Cerebellar cortex (tissue), 1 donor: ENCODE results near the gene WFDC1.

Experiments
- DNase-seq: peaks from one replicate; pipeline ENCODE4 v3.0.0-alpha.2; 2015; ENCODE audit warnings: low spot score

WFDC1 gene

DNA sequence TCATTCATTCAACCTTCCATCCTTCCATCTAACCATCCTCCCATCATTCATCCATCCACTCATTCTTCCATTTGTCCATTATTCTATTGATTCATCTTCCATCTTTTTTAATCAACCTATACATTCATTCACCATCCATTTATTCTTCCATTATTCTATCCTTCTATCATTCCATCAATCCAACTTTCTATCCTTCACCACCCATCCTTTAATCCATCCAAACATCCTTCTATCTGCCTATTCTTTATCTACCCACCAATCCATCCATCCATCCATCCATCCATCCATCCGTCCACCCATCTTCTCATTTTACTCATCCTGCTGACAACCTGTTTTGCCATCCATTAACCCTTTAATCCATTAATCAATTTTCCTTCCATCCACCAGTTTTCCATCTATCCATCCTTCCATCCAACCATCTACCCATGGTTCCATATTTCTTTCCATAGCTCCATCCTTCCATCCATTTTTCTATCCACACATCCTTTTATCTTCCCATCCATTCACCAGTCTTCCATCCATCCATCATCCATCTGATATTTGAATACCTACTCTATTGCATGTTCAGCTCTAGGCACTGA lies 21.8 kb upstream of the WFDC1 start:
- DNase-seq, result no peak

DNA sequence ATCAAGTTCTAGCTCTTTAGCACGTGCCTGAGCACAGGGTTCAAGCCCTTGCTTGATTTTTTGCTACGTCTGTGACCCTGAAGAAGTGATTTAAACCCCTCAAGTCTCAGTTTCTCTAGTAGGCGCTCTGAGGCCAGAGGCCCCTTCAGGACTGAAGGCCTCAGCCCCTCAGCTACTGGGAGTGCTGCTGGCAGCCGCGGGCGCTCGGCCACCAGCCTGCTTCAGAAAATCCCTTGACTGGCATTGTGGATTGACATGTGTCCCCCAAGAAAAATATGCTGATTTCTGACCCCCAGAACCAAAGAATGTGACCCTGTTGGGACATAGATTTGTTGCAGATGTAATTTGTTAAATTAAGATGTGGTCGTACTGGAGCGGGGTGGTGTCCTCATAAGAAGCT lies 20.2 kb upstream of the WFDC1 start:
- no peak for DNase-seq

DNA sequence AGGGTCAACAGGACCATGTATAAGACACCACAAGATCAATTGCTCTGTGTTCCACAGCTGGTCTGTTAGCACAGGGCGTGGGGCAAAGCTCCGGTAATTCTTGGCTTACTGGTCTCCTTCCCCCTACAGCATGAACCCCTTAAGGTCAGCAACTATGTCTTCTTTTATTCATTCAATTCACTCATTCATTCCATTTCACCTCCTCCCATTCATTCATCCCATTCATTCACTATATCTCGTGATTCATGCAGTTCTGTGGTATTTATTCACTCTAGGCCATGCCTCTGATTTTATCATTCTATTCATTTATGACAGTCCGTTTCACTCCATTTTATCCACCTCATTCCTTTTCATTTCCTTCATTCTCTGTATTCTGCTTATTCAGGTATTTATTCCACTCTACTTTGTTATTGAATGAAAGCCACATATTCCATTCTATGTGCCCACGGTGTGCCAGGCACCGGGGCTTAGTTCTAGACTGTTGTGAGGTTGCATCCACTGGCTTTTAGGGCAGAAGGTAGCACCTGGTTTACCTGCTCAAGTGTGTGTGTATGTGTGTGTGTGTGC lies 19.0 kb upstream of the WFDC1 start:
- no peak for DNase-seq

DNA sequence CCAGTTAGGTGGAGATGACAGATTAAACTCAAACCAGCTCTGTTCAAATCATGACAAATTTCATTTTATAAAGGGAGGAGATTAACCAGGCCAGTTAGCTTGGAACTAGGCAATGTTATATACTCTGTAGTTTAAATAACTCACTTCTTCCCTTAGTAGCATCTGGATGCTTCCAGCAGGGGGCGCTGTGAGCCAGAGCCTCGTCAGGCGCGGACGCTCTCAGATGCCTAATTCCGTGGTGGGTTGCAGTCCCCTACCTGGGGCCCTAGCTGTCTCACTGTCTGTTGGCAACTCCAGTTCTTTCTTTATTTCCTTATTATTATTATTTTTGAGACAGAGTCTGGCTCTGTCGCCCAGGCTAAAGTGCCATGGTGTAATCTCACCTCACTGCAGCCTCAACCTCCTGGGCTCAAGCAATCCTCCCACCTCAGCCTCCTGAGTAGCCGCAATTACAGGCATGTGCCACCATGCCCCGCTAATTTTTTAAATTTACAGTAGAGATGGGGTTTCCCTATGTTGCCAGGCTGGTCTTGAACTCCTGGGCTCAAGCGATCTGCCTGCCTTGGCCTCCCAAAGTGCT lies 17.3 kb upstream of the WFDC1 start:
- peak; percentile 43 for DNase-seq

DNA sequence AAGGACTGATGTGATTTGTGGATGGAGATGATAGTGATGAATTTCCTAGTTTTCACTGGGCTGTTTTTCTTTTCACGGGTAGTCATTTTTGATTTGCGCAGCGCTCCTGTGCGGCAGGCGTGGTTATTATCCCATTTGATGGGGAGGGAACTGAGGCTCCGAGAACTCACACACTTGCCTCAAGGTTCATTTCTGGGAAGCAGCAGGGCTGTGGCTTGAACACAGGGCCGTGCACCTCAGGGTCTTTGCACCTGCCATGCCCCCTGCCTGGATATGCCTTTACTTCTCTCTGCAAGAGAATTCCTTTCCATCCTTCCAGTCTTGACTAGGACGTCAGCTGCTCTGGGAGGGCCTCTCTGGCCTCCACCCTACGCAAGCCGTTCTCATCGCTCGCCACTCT lies 16.3 kb upstream of the WFDC1 start:
- DNase-seq, result no peak

DNA sequence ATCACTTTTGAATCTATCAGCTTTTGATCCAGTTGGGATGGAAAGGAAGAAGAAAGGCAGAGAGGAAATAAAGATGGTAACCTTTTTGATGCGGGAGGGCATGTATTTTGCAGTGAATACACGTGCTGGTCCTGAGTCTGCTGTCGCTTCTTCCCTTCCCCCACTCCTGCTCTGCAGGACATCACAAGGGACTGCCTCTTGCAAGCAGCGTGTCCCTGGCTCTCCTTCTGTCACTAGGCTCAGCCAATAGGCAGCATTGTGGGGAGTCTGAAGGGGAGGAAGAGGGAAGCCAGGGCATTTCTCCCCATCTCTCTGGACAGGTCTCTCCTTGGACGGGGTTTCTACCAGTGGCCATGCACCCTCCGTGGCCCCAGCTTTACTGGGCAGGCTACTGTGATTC lies 15.7 kb upstream of the WFDC1 start:
- DNase-seq, result peak; percentile 15

DNA sequence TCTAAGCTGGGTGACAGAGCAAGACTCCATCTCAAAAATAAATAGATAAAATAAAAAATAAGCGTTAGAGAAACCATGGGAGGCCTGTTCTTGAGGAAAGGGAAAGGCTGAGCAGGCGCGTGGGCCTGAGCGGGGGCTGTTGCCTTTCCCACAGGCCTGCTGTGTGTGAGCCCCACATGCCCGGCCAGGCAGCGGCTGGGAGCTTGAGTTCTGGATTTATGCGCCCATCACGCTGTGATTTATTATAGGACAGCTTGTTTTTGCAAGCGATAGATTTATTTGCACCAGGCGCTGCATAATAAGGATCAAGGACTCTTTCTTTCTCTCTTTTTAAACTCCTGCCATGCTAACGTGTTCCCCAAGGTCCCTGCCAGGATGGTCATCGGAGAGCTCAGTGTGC lies 14.8 kb upstream of the WFDC1 start:
- DNase-seq, result no peak

DNA sequence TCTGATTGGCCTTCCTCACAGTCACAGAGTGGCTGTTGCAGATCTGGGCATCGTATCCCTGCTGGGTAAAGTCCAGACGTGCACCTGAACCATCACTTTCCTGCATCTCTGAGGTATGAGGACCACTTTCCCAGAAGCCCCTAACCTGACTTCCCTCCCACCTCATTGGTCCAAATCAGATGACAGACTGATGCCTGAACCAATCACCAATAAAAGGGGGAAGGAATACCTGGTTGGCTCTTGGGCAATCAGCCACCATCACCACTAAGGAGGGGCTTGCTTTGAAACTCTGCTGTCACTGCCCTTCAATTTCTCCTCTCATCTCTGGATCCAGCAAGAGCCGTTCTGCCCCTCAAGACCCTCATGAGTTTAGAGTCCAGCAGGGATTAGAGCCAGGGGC lies 13.6 kb upstream of the WFDC1 start:
- DNase-seq, result peak; percentile 12

DNA sequence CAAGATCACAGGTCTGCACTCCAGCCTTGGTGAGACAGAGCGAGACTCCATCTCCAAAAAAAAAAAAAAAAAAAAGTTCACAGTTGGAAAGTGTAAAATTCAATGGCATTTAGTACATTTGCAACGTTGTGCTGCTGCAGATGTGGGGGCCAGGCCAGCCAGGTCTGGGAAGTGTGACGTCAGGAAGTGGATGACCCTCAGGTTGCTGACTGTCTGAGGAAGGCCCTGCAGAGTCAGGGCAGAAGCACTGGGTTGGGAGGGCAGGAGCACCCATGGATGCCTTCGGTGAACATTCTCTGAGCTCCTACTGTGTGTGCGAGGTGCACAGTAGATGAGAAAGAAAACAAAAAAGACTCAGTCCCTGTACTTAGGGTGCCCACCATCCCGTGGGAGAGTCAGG lies 12.1 kb upstream of the WFDC1 start:
- no peak for DNase-seq

DNA sequence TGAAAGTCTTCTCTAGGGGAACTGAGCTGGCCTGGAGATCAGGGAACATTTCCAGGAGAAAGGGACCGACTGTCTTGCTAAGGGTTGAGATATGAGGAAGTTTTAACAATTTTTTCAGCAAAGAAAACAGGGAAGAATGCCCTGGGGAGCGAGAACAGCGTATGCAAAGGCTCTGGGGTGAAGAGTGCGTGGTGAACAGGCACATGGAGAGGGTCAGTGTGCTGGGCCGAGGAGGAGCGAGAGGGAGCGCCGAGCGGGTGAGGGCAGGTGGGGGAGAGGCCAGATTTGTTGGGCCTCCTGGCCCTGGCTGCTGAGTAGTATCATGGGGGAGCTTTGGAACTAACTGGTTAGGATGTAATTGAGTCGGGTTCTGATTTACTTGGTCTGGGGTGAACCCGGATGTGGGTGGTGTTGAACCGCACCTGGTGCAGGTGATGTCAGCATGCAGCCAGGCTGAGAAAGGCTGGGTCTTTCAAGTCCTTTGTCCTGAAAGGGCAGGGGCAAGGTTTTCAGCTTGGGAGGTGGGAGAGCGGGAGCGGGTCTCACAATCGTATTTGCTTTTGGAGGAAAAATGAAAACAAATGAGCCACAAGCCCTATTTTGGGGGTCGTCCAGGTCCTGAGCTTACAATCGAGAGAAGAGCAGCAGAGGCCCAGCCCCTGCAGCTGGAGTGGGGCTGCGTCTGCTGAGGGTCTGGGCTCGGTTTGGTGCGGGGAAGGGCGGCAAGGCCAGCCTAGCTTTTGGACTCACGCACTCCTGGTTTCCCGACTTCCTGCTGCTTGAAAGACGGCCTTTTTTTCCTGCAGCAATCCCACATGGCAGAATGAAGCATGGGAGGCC lies 11.1 kb upstream of the WFDC1 start:
- no peak for DNase-seq

DNA sequence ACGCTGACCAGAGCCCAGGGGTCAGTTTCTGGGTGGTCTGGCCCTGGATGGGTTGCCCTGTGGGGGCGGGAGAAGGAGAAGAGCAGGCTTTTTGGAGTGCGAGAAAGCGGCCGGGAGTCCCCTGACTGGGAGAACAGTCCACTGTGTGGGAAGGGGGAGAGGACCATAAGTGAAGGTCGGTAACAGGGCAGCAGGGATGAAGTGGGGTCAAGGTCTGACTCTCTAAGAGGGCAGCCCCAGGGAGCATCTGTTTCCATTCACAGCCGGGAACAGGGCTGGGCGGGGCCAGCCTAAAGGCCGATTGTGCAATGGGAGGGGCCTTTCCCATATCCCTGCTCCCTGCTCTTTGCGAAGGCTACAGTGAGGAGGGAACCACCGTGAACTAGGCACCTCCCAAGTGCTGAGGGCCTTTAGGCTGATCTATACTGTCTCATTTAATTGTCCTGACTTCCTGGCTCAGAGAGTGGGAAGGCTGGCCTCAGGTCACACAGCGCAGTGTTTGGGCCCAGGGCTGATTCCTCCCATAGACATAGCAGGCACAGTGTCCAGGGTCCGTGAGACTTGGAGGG lies 10.4 kb upstream of the WFDC1 start:
- no peak for DNase-seq

DNA sequence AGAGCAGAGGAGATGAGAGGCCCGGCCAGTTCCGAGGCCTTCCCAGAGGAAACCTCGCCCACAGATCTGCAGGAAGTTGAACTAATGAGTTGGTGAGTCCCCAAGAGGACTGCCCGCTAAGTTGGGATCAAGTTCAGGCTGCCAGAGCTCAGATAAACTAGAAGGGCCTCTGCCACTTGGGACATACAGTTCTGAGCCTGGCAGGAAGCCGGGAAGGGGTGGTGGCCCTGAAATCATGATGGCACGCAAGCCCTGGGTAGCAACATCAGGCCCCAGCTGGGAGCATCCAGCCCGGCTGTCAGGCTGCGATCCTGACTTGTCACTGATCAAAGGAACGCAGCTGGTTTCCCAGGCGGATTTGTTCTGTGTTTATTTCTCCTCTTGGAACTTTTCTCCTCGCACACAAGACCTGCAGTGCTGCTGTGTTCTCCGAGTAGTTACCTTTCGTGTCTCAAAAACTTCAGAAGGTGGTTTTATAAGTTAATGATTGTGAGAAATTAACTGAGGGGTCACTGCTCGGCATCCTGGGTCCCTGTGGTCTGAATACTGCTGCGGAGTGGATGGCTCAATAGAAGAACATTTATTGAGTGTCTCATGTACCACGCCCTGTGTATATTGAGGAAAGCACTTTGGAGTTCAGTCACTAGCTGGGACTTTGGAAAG lies 8.0 kb upstream of the WFDC1 start:
- DNase-seq, result no peak

DNA sequence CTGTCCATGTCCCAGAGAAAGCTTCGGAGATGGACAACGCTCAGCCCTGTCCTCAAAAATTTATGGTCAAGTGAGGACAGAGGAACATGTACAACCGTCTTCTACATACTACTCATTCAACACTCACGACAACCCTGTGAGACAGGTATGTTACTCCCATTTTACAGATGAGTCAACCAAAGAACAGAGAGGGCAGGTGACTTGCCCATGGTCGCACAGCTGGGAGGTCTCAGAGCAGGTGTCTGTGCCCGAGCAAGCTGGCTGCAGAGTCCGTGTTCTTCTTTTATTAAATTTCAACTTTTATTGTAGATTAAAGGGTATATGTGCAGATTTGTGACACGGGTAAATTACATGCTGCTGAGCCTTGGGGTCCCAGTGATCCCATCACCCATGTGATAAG lies 5.8 kb upstream of the WFDC1 start:
- DNase-seq, result no peak

DNA sequence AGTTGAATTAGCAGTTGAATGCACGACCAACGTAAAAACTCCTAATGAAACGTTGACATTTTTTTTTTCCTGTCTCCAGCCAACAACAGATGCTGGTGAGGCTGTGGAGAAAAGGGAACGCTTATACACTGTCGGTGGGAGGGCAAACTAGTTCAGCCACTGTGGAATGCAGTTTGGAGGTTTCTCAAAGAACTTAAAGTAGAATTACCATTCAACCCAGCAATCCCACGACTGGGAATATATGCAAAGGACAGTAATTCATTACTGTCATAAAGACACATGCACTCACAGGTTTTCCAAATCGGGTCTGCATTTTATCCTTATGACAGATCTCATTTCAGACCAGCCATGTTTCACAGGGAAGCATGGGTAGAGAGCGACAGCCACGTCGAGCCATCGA lies 3.5 kb upstream of the WFDC1 start:
- no peak for DNase-seq

DNA sequence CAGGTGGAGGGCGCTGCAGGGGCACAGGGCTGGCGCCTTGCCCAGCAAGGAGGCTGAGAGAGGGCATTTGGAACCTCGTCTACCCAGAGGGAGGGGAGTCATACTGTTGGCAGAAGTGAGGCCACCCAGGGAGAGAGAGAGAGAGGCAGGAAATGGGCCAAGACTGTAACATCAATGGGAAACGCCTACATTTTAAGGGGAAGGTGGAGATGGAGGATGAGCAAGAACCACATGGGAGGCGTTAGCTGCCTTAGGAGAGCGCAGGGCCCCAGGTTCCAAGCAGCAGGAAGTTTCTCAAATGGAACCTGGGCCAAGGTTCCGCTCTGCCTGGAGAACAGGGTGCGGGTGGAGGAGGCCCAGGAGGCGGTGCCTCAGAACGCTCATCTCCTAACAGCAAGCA lies 2.7 kb upstream of the WFDC1 start:
- DNase-seq, result no peak

DNA sequence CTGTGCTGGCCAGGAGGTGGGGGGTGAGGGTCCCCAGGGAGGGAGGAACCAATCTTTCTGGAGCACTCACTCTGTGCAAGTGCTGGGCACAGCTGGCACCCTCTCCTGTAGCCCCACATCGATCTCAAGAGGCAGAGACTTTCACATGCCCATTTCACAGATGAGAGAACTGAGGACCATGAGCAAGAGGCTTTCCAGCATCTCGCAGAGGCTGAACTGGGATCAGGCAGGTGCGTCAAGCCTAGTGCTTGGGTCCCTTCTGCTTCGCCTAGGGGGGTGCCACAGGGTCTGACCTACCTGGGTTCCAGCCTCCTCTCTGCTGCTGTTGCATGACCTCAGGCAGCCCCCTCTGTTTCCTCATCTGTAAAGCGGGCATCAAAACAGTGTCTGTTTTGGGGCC lies 1.3 kb upstream of the WFDC1 start:
- DNase-seq, result no peak

DNA sequence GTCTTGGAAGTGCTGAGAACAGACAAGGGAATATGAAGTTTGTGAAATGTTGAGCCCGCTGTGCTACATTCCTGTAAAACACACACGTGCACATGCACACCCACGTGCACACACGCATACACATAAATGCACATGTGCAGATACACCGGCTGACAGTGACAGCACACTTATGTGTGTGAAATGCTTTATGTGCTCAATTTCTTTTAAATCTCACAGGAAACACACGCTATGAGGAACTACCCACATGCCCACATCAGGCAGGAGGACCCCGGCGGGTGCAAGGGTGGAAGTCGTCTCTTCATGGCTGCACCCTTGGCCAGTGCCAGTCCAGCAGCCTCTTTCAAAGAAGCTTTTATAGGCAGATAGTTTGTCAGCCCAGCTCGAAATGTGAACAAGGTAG lies 561 bp upstream of the WFDC1 start:
- DNase-seq, result no peak

DNA sequence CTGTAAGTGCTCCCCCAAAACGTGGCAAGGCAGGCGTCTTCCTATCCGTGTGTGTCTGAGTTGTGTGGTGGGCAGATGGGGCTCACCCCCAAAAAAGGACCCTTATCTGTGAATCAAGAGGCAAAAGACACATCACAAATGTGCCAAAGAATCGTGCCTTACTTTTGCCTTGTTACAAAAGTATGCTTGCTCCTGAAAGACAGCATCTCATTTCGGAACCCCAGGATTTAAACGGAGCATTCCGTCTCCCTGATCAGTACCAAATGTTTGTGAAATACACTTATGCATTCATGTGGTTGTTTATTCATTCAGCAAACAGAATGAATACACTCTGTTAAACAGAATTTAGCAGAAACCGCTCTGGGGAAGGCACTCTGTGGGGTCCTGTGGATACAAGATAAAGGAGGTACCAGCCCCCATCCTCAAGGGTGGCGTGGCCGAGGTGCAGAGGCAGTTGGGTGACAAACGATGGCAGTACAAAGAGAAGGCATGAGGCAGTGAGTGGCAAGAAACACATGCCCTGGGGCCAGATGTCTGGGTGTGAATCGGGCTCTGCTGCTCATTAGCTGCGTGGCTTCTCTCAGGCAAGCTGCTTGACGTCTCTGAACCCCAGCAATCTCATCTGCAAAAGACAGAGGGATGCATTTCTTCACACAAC lies 654 bp downstream of the WFDC1 start:
- no peak for DNase-seq

DNA sequence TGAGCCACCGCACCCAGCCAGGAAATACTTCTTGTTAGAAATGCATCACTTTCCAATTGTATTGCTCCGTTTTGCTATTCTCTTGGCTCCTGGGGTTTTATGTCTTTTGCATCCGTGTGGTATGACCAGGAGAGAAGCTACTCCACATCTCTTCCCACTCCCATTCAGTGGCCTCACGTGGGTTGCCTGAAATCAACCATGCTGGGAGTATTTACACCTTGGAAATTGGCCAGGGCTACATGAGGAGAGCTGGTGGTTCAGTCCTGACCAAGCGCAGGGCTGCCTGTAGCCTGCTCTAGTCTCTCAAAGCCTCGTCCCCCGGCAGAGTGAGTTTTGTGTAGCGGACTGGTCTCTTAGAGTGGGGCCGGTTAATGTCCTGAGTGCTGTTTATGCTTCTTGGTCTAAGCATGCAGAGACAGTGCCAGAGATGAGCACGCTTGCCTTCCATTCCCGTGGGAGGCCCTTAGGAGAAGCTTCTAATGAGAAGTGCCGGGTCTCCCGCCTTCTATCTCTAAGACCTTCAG lies 3.8 kb downstream of the WFDC1 start:
- no peak for DNase-seq

DNA sequence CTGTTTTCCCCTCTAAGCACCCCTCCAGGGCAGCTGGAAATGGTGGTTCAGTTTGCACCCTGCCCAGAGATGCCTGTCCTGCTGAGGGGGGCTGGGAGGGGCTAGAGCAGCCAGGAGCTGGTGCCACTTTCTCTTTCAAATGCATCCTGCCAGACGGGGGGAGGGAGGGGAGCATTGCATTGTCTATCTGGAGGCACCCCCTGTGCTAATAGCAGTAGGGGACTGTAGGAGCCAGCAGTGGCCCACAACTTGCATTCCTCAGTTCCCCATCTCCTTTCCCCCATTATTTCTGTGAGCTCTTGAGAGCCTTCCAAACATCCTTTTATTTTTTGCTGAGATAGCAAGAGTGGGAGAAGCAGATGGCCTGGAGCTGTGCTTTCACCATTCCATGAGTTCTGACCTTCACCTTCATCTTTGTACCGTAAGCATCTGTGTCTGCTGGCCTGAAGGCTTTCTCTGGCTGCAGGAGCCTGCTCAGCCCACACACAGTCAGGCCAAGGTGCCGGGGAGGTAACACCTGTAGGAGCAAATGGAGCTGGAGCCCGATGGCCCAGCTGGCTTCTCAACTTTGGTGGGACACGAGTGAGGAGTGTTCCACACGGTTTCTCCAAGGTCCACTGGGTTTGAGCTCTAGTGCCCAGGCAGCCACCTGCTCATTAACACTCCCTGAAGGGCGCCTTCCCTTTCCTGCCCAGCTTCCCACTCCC lies 5.2 kb downstream of the WFDC1 start:
- DNase-seq, result no peak
